Activated B cell treated with CpG ODN at 0.5 μM for 24 hours (primary cell): ENCODE measurements around the gene MS4A7. TPM values are rescaled to one million over a fixed set of nuclear protein-coding genes. Genes with fewer than 3 reads are reported as not detected.

Source experiments
- ATAC-seq: fragments of 200-7000 bp; cut with Tn5 transposase; one replicate; pipeline ENCODE4 v1.10.0; 2021; ENCODE audit warnings: low read depth, mild to moderate bottlenecking, moderate library complexity
- CTCF ChIA-PET: fragments of 350-600 bp; sonication (Branson Sonifier 250); formaldehyde crosslinking; loops from one replicate; lab custom pipeline; 2021; ENCODE audit warnings: antibody characterized with exemption; lab: Charles Lee
- POLR2A ChIA-PET: fragments of 350-600 bp; sonication (Branson Sonifier 250); formaldehyde crosslinking; loops from one replicate; lab custom pipeline; 2021; ENCODE audit warnings: antibody characterized with exemption; lab: Charles Lee
- DNase-seq: peaks from one replicate; pipeline ENCODE4 v3.0.0; 2022
- H3K27ac Mint-ChIP-seq: one replicate; pipeline ENCODE4 v1.8.0; 2020; ENCODE audit warnings: mixed read lengths
- H3K27me3 Mint-ChIP-seq: one replicate; pipeline ENCODE4 v1.8.0; 2021; ENCODE audit warnings: mixed read lengths
- H3K36me3 Mint-ChIP-seq: one replicate; pipeline ENCODE4 v1.8.0; 2021; ENCODE audit warnings: low read depth, mixed read lengths
- H3K4me1 Mint-ChIP-seq: one replicate; pipeline ENCODE4 v1.8.0; 2021; ENCODE audit warnings: mixed read lengths
- H3K4me3 Mint-ChIP-seq: one replicate; pipeline ENCODE4 v1.8.0; 2020; ENCODE audit warnings: mild to moderate bottlenecking, mixed read lengths
- H3K9me3 Mint-ChIP-seq: one replicate; pipeline ENCODE4 v1.8.0; 2020; ENCODE audit warnings: mixed read lengths
- intact Hi-C: fragments of 100-400 bp; cut with micrococcal nuclease; formaldehyde crosslinking; loops from one replicate; pipeline ENCODE4 v1.15.1; 2024
- total RNA-seq: library from RNA; stranded (reverse); gene quantifications from 2 replicates; pipeline ENCODE4 v1.2.3, GENCODE V29; 2022
- TF ChIP-seq, protein P1 (sequence below): fragments of 200-600 bp; IDR thresholded peaks from one replicate; pipeline ENCODE4 v1.8.0; 2022; ENCODE audit warnings: antibody characterized with exemption, mild to moderate bottlenecking

MS4A7 gene
- total RNA-seq, 1 donor from 2014 or later = 51.1 TPM

DNA sequence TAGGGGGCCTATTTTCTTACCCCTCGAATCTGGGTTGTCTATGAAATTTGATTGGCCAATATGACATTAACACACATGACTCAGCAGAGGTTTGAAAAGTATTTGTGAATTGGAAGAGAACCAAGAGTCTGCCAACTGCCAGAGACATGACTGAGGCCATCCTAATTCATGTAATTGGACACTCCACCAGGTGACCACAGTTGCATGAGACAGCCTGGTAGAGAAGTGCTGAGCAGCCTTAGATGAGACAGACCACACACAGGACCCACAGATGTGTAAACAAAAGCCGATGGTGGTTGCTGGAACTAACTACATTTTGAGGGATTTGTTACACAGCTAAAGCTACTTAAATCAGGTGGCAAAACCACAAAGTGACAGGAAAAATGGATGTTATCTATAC is 50.2 kb downstream of the MS4A7 start:
- DNase-seq (no peak), ATAC-seq (no peak)
- H3K4me1 Mint-ChIP-seq = peaks cover 12% of the 10 kb centered on the region
- intact Hi-C loops = no loop called here
- no peaks in the 10 kb centered on the region for H3K36me3 Mint-ChIP-seq
- CTCF ChIA-PET = no interaction called here
- H3K4me3 Mint-ChIP-seq = no peak overlapping the region
- POLR2A ChIA-PET = no interaction called here
- H3K27me3 Mint-ChIP-seq = no peaks in the 10 kb centered on the region
- no peaks in the 10 kb centered on the region for H3K9me3 Mint-ChIP-seq
- H3K27ac Mint-ChIP-seq = no peak overlapping the region
- TF ChIP-seq, protein P1, sequence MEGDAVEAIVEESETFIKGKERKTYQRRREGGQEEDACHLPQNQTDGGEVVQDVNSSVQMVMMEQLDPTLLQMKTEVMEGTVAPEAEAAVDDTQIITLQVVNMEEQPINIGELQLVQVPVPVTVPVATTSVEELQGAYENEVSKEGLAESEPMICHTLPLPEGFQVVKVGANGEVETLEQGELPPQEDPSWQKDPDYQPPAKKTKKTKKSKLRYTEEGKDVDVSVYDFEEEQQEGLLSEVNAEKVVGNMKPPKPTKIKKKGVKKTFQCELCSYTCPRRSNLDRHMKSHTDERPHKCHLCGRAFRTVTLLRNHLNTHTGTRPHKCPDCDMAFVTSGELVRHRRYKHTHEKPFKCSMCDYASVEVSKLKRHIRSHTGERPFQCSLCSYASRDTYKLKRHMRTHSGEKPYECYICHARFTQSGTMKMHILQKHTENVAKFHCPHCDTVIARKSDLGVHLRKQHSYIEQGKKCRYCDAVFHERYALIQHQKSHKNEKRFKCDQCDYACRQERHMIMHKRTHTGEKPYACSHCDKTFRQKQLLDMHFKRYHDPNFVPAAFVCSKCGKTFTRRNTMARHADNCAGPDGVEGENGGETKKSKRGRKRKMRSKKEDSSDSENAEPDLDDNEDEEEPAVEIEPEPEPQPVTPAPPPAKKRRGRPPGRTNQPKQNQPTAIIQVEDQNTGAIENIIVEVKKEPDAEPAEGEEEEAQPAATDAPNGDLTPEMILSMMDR = no peak

DNA sequence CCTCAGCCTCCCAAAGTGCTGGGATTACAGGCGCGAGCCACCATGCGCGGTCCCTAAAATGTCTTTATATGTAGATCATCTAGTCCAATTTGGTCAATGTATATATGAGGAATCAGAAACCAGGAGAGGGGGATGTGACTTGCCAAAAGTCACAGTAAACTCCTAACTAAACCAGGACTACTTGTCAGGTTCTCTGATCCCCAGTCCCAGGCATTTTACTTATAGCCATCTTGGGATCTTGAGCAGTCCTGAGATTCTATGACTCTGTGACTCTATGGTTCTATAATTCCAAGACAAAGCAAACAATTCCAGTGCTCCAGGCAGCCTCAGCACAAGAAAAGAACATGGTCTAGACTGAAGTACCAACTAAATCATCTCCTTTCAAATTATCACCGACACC is 50.9 kb downstream of the MS4A7 start, which contains the start of gene MS4A5:
Gene MS4A5, plus strand, starts transcription at position 301 of the 400 bp plus-strand sequence. CDS start 103 bp downstream, outside the sequence.
- no peak within 1 kb of the TSS for H3K4me3 Mint-ChIP-seq
- TF ChIP-seq, protein P1 = no peak
- intact Hi-C loops = no loop called here
- no peaks in the 10 kb centered on the region for H3K27me3 Mint-ChIP-seq
- POLR2A ChIA-PET = no interaction called here
- H3K4me1 Mint-ChIP-seq = peaks cover 15% of the 10 kb centered on the region
- DNase-seq = no peak
- no peaks in the 10 kb centered on the region for H3K9me3 Mint-ChIP-seq
- no peak within 1 kb of the TSS for H3K27ac Mint-ChIP-seq
- no peaks in the 10 kb centered on the region for H3K36me3 Mint-ChIP-seq
- no peak for ATAC-seq
- CTCF ChIA-PET = no interaction called here

GRCh38 chr11:60431251-60431650 is 52.9 kb downstream of the MS4A7 start:
- ATAC-seq = no peak
- TF ChIP-seq, protein P1 = no peak
- H3K27me3 Mint-ChIP-seq = no peaks in the 10 kb centered on the region
- ChIA-PET POLR2A (interaction anchor here (1.6 to 1.8 kb wide), 2 partner anchors 26 to 34 kb away, joined by 4 to 5 read pairs; partner anchors contain the start of gene MS4A14), CTCF (no interaction called here)
- H3K9me3 Mint-ChIP-seq = no peaks in the 10 kb centered on the region
- H3K27ac Mint-ChIP-seq = no peak overlapping the region
- H3K4me1 Mint-ChIP-seq = peaks cover 13% of the 10 kb centered on the region
- intact Hi-C loops = no loop called here
- no peak for DNase-seq
- no peaks in the 10 kb centered on the region for H3K36me3 Mint-ChIP-seq
- H3K4me3 Mint-ChIP-seq = no peak overlapping the region

DNA sequence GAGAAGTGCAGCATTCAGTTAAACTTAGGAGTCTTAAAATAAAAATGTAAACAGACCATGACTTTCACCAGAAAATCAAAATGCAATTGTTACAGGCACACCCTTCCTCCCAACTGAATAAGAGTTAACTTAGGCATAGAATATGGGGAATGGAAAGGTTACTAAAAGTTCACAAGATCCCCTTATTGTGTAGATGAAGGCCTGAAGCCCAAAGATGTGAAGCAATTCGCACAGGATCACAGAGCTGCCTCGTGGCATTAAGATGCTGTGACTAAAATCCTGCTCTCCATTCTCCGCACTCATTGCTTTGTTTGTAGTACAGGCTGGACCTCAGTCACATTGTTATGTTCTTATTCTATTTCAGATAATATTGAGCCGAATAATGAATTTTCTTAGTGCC is 55.1 kb downstream of the MS4A7 start:
- Mint-ChIP-seq H3K27ac (no peak overlapping the region), H3K9me3 (no peaks in the 10 kb centered on the region), H3K4me1 (peaks cover 13% of the 10 kb centered on the region), H3K27me3 (no peaks in the 10 kb centered on the region), H3K4me3 (no peak overlapping the region), H3K36me3 (no peaks in the 10 kb centered on the region)
- POLR2A ChIA-PET = no interaction called here
- ATAC-seq (no peak), DNase-seq (no peak)
- intact Hi-C loops = no loop called here
- CTCF ChIA-PET = no interaction called here
- TF ChIP-seq, protein P1 = no peak

Other genes with a start within 250 kb of the MS4A7 start
- 0.22 TPM in 1 of 2 replicates, not detected in the other for gene MS4A6A, start 195.4 kb upstream of the MS4A7 start, total RNA-seq
- gene MS4A4E, start 135.4 kb upstream of the MS4A7 start, total RNA-seq = not detected in 2 replicates
- gene MS4A4A, start 97.9 kb upstream of the MS4A7 start, total RNA-seq = 0.20 and 1.4 TPM in 2 replicates
- gene MS4A6E, start 51.3 kb upstream of the MS4A7 start, total RNA-seq = not detected in 2 replicates
- 4.6 and 4.9 TPM in 2 replicates for gene MS4A14, start 17.9 kb downstream of the MS4A7 start, total RNA-seq
- gene MS4A5, start 51.0 kb downstream of the MS4A7 start, total RNA-seq = not detected in 2 replicates
- gene MS4A1, start 77.3 kb downstream of the MS4A7 start, total RNA-seq = 1,910 and 2,024 TPM in 2 replicates
- not detected in 2 replicates for gene MS4A12, start 114.2 kb downstream of the MS4A7 start, total RNA-seq
- gene MS4A13, start 136.9 kb downstream of the MS4A7 start, total RNA-seq = not detected in 2 replicates